Choroid plexus epithelial cell (primary cell): Measurements from ENCODE around the gene ABAT.

Experiments
- DNase-seq: peaks from one replicate; pipeline ENCODE4 v3.0.0-alpha.2; 2010; ENCODE audit warnings: low read depth
- H3K4me3 ChIP-seq: 2 replicates; pipeline ENCODE4 v1.5.1; 2011; ENCODE audit warnings: low read depth, mild to moderate bottlenecking, control low read depth, low read length, moderate library complexity
- CTCF ChIP-seq: conservative IDR thresholded peaks from 2 replicates; pipeline ENCODE4 v1.5.1; 2011; ENCODE audit warnings: low read depth, mild to moderate bottlenecking, control low read depth, inconsistent platforms, low read length, moderate library complexity

Gene ABAT

GRCh38 chr16:8763899-8764298, 89.5 kb downstream of the ABAT start:
- TF ChIP-seq CTCF = no peak
- H3K4me3 ChIP-seq = no peak overlapping the region
- DNase-seq = no peak

DNA sequence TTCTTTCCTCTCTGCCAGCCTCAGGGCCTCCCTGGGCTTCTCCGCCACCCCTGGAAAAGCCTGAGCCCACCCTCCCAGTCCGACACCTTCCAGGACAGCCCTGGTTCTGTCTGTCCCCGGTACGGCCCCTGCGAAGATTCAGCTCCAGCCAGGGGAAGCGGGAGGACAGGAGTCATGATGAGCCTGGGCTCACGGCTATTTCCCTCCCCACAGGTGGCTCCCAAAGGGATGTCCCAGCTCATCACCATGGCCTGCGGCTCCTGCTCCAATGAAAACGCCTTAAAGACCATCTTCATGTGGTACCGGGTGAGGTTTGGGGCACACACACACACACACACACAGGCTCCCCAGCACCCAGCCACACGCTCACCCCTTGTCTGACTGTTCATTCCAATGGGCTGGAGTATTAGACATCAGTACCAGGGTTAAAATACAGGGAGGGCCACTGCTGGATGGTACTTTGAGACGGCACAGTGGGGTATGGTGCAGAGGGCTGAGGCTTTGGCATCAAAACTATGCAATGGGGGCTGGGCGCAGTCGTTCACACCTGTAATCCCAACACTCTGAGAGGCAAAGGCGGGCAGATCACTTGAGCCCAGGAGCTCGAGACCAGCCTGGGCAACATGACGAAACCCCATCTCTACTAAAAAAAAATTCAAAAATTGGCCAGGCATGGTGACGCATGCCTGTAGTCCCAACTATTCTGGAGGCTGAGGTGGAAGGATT, 90.3 kb downstream of the ABAT start:
- no peak for DNase-seq
- no peak for TF ChIP-seq CTCF
- no peak overlapping the region for H3K4me3 ChIP-seq

- no peak for DNase-seq
- TF ChIP-seq CTCF = no peak
- no peak overlapping the region for H3K4me3 ChIP-seq
These were observed 92.8 kb downstream of the ABAT start for GRCh38 chr16:8767176-8767575.

DNA sequence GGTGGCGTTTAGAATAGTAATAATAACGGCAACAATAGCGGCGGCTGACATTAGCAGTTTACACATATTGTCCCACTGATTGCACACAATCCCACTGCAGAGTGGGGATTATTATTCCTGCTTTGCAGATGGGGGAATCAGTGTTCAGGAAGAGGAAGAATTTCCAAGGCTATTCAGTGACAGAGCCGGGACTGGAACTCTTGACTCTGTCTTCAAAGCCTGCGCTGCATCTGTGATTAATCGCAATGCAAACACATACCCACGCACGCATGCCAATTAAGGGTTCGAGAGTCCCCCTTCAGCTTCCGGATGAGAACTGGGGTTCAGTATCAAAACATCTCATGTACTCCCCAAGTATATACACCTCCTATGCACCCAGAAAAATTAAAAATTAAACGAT, 93.9 kb downstream of the ABAT start:
- no peak for DNase-seq
- no peak for TF ChIP-seq CTCF
- no peak overlapping the region for H3K4me3 ChIP-seq

- no peak for TF ChIP-seq CTCF
- DNase-seq = no peak
- H3K4me3 ChIP-seq = no peak overlapping the region
These were observed 94.3 kb downstream of the ABAT start for GRCh38 chr16:8768692-8769091.

DNA sequence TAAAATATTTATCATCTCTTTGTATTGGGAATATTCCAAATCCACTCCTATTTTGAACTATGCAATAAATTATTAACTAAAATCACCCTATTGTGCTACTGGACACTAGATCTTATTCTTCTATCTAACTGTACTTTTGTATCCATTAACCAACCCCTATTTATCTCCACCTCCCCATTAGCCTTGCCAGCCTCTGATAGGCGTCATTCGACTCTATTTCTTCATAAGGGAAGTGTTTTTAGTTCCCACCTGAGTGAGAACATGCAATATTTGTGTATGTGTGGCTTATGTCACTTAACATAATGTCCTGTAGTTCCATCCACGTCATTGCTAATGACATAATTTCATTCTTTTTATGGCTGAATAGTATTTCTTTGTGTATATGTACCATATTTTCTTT, 99.1 kb downstream of the ABAT start:
- DNase-seq = no peak
- TF ChIP-seq CTCF = no peak

DNA sequence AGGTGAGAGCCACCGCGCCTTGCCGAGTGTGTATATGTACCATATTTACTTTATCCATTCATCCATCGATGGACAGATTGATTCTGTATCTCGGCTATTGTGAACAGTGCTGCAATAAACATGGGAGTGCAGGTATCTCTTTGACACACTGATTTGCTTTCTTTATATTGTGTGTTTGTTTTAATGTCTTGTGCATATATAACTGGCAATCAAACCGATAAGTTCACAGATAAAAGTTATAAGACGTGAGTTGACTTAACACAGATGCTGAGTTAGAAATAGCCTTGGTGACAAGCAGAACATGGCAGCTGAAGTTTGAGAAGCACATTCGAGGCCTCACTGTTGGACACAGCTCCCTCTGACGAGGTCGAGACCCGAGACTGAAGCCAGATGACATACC, 99.8 kb downstream of the ABAT start:
- no peak overlapping the region for H3K4me3 ChIP-seq
- DNase-seq = no peak
- TF ChIP-seq CTCF = no peak

More for the DNA sequence above, 99.1 kb downstream of the ABAT start:
- H3K4me3 ChIP-seq = no peak overlapping the region
